HG02938 (cell line): Measurements from ENCODE around the gene NEUROD2.

Source experiments
- ATAC-seq: cut with Tn5 transposase; IDR thresholded peaks from one replicate; pipeline ENCODE4 v1.9.1; 2021; ENCODE audit warnings: mild to moderate bottlenecking, moderate library complexity; ENCODE audit not compliant: unreplicated experiment

NEUROD2 gene

GRCh38 chr17:39581759-39582085 is 26.0 kb downstream of the NEUROD2 start:
- ATAC-seq: no peak

- ATAC-seq: no peak
Measured at GRCh38 chr17:39581071-39581758, 26.5 kb downstream of the NEUROD2 start.

- ATAC-seq: no peak
Measured at GRCh38 chr17:39580082-39580468, 27.6 kb downstream of the NEUROD2 start.

GRCh38 chr17:39579318-39580081 is 28.2 kb downstream of the NEUROD2 start:
- no peak for ATAC-seq

- no peak for ATAC-seq
Measured at GRCh38 chr17:39578272-39578671, 29.4 kb downstream of the NEUROD2 start.

GRCh38 chr17:39576187-39576586 is 31.5 kb downstream of the NEUROD2 start:
- ATAC-seq: no peak

GRCh38 chr17:39573447-39574298 is 34.0 kb downstream of the NEUROD2 start:
- no peak for ATAC-seq

- ATAC-seq: no peak
Measured at GRCh38 chr17:39572121-39572520, 35.6 kb downstream of the NEUROD2 start.

- ATAC-seq: no peak
Measured at GRCh38 chr17:39569126-39569525, 38.6 kb downstream of the NEUROD2 start.

- ATAC-seq: no peak
Measured at GRCh38 chr17:39568702-39569101, 39.0 kb downstream of the NEUROD2 start.

- no peak for ATAC-seq
Measured at GRCh38 chr17:39566094-39566850, 41.4 kb downstream of the NEUROD2 start.

- ATAC-seq: no peak
Measured at GRCh38 chr17:39564211-39564848, 43.4 kb downstream of the NEUROD2 start.

- no peak for ATAC-seq
Measured at GRCh38 chr17:39563476-39563875, 44.2 kb downstream of the NEUROD2 start.

GRCh38 chr17:39562976-39563375 is 44.7 kb downstream of the NEUROD2 start:
- ATAC-seq: no peak

GRCh38 chr17:39562395-39562794 is 45.3 kb downstream of the NEUROD2 start:
- ATAC-seq: no peak

GRCh38 chr17:39556423-39556822 is 51.3 kb downstream of the NEUROD2 start:
- ATAC-seq: no peak

- ATAC-seq: no peak
Measured at GRCh38 chr17:39555368-39555767, 52.4 kb downstream of the NEUROD2 start.
